Hypothalamus (tissue), 51 donors: ENCODE results near the gene PEX13.
"Not testable (repeated sequence)": the region's sequence is repeated elsewhere in the genome, so short reads cannot be mapped to it uniquely, and the experiment has no call there.

Experiments
- DNase-seq, 51 donors: peaks; one replicate each; lab custom pipeline; 2025; lab: John Stamatoyannopoulos, UW

Gene PEX13

DNA sequence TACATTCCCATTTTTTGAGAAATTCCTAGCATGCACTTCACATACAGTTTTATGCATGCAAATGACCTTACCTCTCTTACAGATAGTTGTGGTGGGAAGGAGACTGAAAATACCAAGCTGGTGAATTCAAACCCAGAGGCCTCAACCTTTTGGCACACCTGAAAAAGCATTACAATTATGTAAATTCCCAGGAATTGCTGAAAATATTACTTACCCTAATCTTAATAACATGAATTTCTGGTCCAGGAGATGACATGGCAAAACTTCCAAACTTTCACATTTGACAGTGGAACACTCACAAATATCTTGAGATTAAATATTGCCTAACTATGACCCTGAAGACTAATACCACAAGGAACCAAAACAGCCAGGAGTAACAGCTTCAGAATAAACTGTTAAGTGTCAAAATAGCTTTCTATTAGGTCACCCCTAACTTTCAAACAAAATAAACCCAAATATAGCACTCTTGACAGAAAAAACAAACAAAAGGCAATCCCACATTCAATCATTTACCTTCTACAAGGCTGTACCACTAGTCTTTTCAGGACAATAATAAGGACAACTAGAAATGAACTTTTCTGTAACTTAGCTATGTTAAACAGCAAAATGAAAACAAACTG lies 10.9 kb upstream of the PEX13 start:
- no peak for DNase-seq

DNA sequence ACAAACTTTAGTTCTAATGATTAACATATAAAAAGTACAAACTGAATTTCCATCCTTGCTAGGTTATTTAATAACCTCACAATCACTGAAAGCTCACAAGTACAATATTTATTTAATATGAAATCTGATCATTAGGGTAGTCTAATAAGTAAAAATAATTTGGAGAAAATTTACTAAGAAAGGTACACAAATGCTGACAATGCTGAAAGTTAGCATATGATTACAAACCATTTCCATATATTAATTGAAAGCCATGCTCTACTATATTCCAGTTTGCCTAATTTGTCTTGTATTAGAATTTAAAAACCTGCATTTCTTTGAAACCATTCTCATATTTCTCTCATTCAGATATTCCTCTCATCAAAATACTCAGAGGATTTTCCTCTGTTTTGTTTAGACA lies 8.2 kb upstream of the PEX13 start:
- no peak for DNase-seq

DNA sequence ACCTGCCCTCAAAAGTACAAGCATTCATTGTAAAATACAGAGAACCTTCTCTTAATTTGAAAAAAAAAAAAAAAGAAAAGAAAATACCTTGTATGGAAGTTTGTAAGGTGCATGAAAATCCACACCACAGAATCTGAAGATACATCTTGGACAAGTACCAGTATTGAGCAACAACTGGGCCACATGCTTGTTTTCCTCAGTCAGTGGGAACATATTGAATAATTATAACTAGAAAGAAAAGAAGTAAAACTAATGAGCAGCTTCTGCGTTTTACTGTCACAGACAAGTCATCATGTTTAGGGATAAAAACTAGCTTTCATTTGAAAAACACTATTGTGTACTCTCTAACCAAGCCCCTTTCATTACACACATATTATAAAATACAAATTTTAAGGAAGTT lies 5.8 kb upstream of the PEX13 start:
- DNase-seq = no peak

DNA sequence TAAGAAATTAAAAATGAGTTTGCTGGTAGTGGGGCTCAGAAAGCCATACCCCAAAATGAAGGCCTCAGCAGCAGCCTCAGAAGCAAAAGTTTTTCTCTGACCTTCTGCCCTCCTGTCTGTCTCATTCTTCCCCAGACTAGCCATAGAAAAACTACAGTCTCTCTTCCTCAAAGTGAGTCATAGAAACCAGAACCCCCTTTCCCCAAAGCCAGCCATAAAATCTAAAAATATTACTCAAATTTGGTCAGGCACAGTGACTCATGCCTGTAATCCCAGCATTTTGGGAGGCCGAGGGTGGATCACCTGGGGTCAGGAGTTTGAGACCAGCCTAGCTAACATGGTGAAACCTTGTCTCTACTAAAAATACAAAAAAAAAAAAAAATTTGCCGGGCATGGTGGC lies 5.2 kb upstream of the PEX13 start:
- not testable (repeated sequence) for DNase-seq

DNA sequence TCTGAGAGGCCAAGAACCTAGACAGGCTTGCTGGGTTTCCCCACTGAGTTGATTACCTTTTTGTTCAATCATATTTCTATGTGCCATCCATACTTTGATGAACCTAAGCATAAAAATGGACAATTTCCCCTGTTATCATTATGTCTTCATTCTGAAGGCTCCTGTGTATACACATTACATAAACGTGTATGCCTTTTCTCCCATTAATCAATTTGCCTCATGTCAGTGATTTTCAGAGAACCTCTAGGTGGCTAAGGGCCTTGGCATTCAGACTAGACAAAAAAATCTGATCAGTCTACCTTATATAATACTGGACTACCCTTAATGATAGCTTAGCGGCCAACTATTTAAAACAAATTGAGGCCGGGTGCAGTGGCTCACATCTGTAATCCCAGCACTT lies 4.1 kb upstream of the PEX13 start:
- DNase-seq = no peak

DNA sequence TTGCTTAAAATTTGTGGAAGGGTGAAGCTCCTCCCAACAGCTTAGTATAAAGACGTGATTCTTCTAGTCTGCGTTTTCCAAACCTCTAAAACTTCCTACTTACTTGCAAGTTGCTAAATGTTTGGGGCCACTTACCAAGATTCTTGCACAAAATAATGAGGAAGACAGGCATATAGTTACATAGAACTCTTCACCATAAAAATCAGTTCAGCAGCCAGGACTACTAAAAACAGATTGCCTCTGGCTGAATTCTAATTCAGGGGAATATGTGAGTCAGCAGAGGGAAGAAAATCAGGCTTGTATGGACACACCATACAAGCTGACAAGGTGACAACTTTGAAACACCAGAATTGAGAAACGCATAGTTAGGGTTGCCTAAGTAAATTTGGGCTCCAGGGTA lies 2.8 kb upstream of the PEX13 start:
- DNase-seq = no peak

DNA sequence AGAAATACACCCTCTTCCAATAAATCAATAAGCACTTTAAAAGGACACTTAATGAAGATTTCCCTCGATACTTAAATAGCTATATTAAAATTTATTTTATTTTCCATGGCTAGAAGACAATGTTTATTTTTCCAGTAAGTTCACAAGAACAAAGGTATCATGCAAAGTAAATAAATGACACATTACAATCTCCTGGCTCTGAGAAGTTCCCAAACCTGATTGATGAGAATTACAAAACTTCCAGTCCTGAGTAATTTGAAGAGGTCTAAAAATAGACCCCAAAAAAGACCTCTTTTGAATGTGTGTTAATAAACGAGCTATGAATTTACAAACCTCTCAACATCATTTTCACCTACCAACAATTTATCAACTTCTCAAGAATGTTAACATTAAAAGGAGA lies 1.5 kb upstream of the PEX13 start:
- DNase-seq = no peak

DNA sequence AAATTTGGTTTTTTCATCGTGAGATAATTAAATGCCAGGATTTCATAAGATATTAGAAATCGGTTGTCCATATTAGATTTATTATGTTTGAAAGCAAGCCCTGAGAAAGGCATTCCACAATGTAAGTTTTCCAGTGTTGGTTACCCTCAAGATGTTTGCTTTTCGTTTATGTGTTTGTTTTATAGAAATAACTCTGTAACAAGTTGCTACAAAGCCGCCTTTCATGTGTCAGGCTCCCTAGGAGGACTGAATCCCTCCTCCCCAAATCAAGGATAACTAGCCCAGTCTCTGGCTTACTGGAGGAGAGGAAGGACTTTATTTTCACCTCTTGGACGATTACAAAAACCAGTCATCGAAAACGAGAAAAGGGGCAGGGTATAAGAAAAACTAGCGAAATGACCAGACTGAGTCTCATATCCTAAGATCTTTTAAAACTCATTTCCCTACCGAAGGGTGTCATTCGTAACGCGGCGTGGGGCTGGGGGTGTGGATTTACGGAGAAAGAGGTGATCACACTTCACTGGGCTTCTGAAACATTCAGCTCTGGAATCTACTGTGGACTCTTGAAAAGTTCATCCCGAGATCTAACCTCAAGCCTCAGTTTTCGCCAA lies 1.0 kb upstream of the PEX13 start:
- DNase-seq = peak in 1 of 51 donors; percentile 26

DNA sequence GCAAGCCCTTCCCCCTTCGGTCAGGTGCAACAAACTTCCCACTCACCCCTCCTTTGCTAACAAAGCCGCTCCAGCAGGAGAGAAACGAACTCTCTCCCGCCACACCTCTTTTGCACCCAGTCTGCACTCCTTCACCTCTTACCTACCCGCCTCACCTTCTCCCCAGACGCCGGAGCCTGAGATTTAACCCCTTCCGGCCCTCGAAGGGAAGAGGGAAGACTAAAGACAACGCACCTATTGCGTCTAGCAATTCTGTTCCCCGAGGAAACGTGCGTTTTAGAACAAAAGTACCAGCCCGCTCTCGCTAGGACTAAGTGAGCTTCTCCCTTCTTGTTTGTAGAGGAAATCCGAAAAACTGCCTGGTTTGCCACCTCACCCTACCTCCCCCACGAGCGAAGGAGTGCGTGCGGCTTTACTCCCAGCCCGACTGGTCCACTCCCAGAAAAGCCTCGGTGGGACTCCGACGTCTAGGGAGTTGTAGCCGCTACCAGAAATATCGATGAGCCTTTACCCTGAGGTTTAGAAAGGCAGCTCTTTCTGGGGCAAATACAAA lies 441 bp upstream of the PEX13 start:
- peak in 50 of 51 donors; percentile 40 to 98 (median 80) for DNase-seq

DNA sequence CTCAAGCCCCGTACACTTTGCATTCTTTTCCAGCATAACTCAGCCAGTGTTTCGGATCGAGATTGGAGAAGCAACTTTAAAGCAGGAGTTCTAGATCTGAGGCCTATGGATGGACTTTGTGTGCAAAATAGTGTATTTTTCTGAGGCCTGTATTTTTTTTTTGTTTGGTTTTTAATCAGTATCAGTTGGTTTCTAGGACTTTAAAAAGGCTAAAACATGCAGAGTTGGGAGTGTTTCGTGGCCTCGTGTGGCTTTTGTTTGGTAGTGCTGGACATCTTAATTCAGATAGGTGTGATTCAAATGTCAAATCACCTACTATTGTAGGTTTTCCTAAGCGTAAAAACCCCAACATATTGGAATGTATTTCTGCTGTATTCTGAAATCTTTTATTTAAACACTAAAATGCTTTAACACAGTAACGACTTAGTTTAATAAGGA lies 817 bp downstream of the PEX13 start:
- peak in 2 of 51 donors; percentile 6 to 55 for DNase-seq

DNA sequence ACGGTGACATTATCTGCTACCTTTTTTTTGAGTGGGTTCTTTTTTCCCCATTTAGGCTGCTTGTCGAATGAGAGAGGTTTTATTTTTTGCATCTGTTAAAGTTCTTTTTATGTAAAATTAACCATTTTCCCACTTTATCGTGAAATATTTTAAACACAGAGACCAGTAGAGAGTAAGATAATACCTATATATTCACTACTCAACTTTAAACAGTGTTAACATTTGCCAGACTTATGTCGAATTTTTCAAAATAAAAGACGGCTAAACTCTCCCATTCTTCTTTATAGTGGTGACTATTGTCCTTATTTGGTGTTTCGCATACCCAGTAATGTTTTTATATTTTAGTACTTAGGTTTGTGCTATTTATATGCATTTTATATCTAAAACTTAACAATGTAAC lies 1.3 kb downstream of the PEX13 start:
- DNase-seq = no peak

DNA sequence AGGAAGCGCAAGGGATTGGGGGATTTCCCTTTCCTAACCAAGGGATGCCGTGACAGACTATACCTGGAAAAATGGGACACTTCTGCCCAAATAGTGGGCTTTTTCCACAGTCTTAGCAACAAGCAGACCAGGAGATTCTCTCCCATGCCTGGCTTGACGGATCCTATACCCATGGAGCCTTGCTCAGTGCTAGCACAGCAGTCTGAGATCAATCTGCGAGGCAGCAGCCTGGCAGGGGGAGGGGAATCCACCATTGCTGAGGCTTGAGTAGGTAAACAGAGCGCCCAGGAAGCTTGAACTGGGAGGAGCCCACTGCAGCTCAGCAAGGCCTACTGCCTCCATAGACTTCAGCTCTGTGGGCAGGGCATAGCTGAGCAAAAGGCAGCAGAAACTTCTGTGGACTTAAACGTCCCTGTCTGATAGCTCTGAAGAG lies 3.7 kb downstream of the PEX13 start:
- DNase-seq = no peak

DNA sequence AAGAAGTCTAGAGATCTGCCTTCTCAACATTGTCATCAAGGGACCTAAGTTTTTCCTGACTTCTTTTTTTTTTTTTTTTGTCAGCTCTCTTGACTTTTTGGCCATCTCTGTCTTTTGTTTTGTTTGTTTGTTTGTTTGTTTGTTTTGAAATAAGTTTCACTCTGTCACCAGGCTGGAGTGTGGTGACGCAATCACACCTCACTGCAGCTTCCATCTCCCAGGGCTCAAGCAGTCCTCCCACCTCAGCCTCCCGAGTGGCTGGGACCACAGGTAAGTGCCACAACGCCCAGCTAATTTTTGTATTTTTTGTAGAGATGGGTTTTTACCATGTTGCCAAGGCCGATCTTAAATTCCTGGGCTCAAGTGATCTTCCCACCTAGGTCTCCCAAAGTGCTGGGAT lies 6.2 kb downstream of the PEX13 start:
- DNase-seq = no peak

DNA sequence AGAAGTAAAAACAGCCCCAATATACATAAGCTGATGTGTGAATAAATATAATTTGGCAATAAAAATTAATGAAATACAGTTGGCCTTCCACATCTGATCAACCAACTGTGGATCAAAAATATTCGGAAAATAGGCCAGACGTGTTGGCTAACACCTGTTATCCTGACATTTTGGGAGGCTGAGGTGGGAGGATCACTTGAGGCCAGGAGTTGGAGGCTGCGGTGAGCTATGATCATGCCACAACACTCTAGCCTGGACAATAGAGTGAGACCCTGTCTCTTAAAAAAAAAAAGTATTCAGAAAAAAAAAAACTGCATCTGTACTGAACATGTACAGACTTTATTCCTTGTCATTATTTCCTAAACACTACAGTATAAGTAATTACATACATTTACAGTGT lies 12.0 kb downstream of the PEX13 start:
- DNase-seq = no peak

DNA sequence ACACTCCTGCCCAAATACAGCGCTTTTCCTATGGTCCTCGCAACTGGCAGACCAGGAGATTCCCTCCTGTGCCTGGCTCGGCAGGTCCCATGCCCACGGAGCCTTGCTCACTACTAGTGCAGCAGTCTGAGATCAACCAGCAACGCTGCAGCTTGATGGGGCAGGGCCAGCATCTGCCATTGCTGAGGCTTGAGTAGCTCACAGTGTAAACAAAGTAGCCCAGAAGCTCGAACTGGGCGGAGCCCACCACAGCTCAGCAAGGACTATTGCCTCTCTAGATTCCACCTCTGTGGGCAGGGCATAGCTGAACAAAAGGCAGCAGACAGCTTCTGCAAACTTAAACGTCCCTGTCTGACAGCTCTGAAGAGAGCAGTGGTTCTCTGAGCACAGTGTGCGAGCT lies 17.1 kb downstream of the PEX13 start:
- DNase-seq = not testable (repeated sequence)

DNA sequence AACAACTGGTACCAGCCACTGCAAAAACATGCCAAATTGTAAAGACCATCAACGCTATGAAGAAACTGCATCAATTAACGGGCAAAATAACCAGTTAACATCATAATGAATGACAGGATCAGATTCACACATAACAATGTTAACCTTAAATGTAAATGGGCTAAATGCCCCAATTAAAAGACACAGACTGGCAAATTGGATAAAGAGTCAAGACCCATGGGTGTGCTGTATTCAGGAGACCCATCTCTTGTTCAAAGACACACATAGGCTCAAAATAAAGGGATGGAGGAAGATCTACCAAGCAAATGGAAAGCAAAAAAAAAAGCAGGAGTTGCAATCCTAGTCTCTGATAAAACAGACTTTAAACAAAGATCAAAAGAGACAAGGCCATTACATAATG lies 19.1 kb downstream of the PEX13 start:
- not testable (repeated sequence) for DNase-seq

DNA sequence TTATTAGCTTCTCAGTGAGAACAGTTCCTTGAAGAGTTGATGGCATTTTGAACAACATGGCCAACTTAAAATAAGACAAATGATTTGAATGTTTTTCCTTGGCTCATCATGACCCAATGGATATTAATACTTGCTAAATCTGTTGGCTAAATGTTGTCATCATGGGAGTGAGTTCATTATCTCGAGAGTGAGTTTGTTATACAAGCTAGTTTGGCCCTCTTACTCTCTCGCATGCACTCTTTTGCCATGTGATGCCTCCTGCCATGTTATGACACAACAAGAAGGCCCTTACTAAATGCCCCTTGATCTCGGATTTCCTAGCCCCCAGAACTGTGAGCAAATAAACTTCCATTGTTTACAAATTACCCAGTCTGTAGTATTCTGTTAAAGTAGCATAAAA lies 25.3 kb downstream of the PEX13 start:
- no peak for DNase-seq

DNA sequence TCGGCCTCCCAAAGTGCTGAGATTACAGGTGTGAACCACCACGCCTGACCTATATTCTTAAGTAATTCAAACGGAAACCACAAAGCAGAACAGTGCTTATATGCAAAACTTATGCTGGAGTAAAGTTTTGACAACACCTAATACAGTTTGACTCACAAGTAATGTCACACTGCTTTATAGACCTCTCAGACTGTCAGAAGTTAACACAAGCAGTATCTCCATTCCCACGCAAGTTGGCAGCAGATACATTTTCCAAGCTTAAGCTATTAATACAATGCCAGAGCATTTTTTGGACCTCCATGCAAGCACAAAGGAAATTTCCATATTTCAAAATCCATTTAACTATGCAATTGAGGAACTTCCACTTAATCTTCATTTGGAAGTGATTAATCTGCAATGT lies 27.1 kb downstream of the PEX13 start:
- no peak for DNase-seq

DNA sequence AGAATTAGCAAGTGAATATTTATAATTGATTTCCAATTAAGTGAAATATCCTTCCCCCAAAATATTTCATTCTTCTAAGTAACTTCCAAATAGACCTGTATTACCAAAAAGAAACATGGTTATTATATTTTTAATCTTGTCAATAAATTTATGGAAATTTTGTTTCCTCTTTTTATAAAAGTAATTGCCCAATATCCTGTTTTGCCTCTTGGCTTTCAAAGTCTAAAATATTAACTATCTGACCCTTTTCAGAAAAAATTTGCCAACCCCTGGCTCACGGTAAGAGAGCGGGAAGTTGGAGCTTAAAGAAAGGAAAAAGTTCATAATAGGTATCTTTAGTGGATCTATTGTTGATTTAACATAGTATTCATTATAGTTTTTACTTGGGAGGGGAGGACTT lies 27.7 kb downstream of the PEX13 start:
- no peak for DNase-seq

DNA sequence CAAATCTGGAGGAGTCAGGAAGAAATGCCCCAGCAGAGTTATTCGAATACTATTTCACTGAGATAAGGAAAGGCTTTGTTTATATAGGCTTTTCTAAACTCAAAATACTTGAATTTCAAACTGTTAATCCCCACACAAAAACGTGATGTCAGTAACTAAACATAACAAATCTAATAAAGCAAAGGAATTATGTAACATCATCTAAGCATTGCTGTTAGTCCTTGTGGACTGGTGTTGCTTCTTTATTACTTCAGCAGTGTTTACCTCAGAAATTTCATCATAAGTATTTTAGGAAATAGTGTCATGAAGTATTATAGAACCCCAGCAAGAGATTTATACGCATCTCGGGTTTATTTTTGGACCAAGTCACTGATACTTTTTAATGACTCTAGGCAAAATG lies 28.5 kb downstream of the PEX13 start:
- no peak for DNase-seq

DNA sequence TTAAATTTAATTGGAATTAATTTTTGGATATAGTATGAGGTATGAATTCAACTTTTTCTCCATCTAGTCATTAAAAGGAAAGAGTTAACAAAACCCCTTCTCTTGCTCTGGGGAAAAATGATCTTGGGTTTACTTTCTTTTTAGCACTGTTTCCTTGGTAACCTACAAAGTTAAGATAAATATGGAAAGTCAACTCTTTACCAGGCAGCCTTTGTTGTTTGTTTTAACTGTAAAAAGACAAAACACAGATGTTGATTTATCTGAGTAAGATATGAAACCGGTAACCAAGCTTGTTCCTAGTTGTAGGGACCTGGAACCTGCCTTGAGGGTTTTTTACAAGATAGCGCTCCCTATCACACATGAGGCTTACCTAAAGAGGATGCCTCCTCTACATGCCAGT lies 38.0 kb downstream of the PEX13 start:
- DNase-seq = no peak

DNA sequence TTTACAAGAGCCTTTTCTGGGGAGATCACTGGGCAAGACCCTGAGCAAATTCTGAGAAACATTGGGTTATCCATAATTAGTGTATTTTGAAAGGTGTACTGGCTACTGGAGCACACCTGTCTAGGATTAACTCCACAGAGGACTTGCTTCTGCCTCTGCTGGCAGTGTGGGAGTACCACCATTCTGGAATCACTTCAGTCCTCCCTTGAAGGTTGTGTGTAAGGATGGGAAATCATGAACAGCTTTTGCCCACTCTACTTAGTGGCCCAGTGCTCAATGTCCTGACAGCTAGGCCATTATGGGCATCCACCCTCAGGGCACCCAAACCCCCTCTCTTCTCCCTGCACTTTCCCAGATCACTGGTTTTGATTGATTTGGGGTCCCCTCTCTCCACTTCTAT lies 40.0 kb downstream of the PEX13 start:
- DNase-seq = no peak

DNA sequence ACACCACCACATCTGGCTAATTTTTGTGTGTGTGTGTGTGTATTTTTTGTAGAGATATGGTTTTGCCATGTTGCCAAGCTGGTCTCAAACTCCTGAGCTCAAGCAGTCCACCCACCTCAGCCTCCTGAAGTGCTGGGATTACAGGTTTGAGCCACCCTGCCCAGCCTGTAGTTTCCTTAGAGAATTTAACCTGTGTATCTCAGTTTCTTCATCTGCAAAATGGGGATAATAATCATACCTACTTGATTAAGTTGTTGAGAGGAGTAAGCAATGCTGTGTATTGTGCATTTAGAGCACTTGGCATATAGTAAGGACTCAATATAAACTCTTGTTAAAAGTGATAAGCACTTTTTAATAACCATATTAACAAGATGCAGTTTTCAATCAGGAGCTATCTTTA lies 41.9 kb downstream of the PEX13 start:
- no peak for DNase-seq
